Measurements from ENCODE around the gene RAX. TPM values are rescaled to one million over a fixed set of nuclear protein-coding genes. Genes with fewer than 3 reads are reported as not detected.
"Not testable (repeated sequence)": the region's sequence is repeated elsewhere in the genome, so short reads cannot be mapped to it uniquely, and the experiment has no call there.

The RAX gene
- total RNA-seq, 1 donor from 2014 or later = not detected

DNA sequence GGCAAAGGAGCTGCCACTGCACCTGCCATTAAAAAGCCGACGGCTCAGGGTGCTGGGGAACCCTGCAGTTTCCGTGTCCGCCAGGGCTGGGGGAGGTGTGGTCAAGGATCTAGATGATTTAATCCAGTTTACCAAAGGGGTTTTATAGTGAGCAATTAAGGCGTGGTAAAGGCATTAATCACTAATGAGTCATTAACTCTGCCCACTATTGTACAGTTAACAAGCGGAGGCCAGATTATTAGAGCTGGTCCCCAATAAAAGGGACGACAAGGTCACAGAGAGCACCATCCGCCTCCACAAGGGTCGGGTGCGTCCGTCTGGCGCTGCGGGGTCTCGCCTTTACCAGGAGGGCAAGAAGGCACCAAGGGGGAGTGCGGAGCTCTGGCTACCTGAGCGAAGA, 9.6 kb downstream of the RAX start:
- Mint-ChIP-seq H3K27me3 (ENCODE audit: low read depth) (peaks cover 91% of the 10 kb centered on the region), H3K36me3 (ENCODE audit: low read depth) (peaks cover 5% of the 10 kb centered on the region), H3K4me1 (ENCODE audit: low read depth) (peaks cover 15% of the 10 kb centered on the region), H3K27ac (ENCODE audit: unreplicated experiment) (no peak overlapping the region), H3K4me3 (ENCODE audit: unreplicated experiment) (no peak overlapping the region), H3K9me3 (ENCODE audit: low read depth) (peaks cover 7% of the 10 kb centered on the region)
- no peak for DNase-seq (ENCODE audit: low spot score)
- TF ChIP-seq, protein P1, sequence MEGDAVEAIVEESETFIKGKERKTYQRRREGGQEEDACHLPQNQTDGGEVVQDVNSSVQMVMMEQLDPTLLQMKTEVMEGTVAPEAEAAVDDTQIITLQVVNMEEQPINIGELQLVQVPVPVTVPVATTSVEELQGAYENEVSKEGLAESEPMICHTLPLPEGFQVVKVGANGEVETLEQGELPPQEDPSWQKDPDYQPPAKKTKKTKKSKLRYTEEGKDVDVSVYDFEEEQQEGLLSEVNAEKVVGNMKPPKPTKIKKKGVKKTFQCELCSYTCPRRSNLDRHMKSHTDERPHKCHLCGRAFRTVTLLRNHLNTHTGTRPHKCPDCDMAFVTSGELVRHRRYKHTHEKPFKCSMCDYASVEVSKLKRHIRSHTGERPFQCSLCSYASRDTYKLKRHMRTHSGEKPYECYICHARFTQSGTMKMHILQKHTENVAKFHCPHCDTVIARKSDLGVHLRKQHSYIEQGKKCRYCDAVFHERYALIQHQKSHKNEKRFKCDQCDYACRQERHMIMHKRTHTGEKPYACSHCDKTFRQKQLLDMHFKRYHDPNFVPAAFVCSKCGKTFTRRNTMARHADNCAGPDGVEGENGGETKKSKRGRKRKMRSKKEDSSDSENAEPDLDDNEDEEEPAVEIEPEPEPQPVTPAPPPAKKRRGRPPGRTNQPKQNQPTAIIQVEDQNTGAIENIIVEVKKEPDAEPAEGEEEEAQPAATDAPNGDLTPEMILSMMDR (IDR thresholded peaks at IDR 0.05) = no peak

- H3K36me3 Mint-ChIP-seq (ENCODE audit: low read depth); H3K4me3 Mint-ChIP-seq (ENCODE audit: unreplicated experiment); H3K9me3 Mint-ChIP-seq (ENCODE audit: low read depth); DNase-seq (ENCODE audit: low spot score); H3K27ac Mint-ChIP-seq (ENCODE audit: unreplicated experiment); H3K4me1 Mint-ChIP-seq (ENCODE audit: low read depth): not testable (repeated sequence)
- H3K27me3 Mint-ChIP-seq (ENCODE audit: low read depth) = peaks cover 85% of the 10 kb centered on the region
Observed at GRCh38 chr18:59262243-59262642, 11.0 kb downstream of the RAX start.

DNA sequence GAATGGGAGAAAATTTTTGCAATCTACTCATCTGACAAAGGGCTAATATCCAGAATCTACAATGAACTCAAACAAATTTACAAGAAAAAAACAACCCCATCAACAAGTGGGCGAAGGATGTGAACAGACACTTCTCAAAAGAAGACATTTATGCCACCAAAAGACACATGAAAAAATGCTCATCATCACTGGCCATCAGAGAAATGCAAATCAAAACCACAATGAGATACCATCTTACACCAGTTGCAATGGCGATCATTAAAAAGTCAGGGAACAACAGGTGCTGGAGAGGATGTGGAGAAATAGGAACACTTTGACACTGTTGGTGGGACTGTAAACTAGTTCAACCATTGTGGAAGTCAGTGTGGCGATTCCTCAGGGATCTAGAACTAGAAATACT, 11.4 kb downstream of the RAX start:
- H3K4me3 Mint-ChIP-seq (ENCODE audit: unreplicated experiment); DNase-seq (ENCODE audit: low spot score); H3K36me3 Mint-ChIP-seq (ENCODE audit: low read depth); H3K4me1 Mint-ChIP-seq (ENCODE audit: low read depth); H3K9me3 Mint-ChIP-seq (ENCODE audit: low read depth); H3K27ac Mint-ChIP-seq (ENCODE audit: unreplicated experiment): not testable (repeated sequence)
- H3K27me3 Mint-ChIP-seq (ENCODE audit: low read depth) = peaks cover 83% of the 10 kb centered on the region

DNA sequence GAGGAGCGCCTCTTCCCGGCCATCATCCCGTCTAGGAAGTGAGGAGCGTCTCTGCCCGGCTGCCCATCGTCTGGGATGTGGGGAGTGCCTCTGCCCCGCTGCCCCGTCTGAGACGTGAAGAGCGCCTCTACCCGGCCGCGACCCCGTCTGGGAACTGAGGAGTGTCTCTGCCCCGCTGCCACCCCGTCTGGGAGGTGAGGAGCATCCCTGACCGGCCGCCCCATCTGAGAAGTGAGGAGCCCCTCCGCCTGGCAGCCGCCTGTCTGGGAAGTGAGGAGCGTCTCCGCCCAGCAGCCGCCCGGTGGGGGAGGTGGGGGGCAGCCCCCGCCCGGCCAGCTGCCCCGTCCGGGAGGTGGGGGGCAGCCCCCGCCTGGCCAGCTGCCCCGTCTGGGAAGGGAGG, 17.8 kb downstream of the RAX start:
- not testable (repeated sequence) for H3K4me3 Mint-ChIP-seq (ENCODE audit: unreplicated experiment); H3K27ac Mint-ChIP-seq (ENCODE audit: unreplicated experiment); H3K36me3 Mint-ChIP-seq (ENCODE audit: low read depth); DNase-seq (ENCODE audit: low spot score); H3K4me1 Mint-ChIP-seq (ENCODE audit: low read depth)
- H3K27me3 Mint-ChIP-seq (ENCODE audit: low read depth) = peaks cover 57% of the 10 kb centered on the region
- H3K9me3 Mint-ChIP-seq (ENCODE audit: low read depth) = peaks cover 10% of the 10 kb centered on the region

DNA sequence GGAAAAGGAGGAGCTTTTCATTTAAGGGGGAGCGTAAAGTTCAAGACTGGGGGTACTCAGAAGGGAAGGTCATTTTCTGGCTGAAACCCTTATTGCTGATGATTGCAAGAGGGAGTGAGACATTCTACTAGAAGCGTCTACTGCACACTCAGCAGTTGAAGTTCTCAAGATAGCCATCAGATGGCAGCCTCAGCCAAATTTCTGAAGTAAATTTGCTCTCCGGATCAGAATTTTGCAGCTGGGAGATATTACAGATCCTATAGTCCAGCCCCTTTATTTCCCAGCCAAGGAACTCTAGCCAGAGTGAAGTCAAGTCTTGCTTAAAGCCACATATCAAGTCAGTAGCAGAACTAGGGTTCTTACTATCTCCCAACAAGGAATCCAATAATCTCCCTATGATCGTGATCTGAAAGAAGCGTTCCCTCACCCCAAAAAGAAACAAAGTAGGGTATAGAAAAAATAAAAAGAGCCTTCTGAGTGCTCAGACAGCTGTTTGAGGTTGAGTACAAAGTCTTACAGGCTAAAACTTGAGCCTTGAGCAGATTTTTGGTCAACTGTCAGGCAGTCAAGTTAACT, 24.0 kb downstream of the RAX start:
- TF ChIP-seq, protein P1 (IDR thresholded peaks at IDR 0.05) = peak; percentile 87
- Mint-ChIP-seq H3K27ac (ENCODE audit: unreplicated experiment) (no peak overlapping the region), H3K9me3 (ENCODE audit: low read depth) (no peaks in the 10 kb centered on the region), H3K4me1 (ENCODE audit: low read depth) (peaks cover 5% of the 10 kb centered on the region), H3K36me3 (ENCODE audit: low read depth) (no peaks in the 10 kb centered on the region), H3K27me3 (ENCODE audit: low read depth) (peaks cover 77% of the 10 kb centered on the region), H3K4me3 (ENCODE audit: unreplicated experiment) (no peak overlapping the region)
- DNase-seq (ENCODE audit: low spot score) = no peak

- Mint-ChIP-seq H3K4me3 (ENCODE audit: unreplicated experiment) (no peak overlapping the region), H3K27ac (ENCODE audit: unreplicated experiment) (no peak overlapping the region), H3K9me3 (ENCODE audit: low read depth) (no peaks in the 10 kb centered on the region), H3K27me3 (ENCODE audit: low read depth) (peaks cover 67% of the 10 kb centered on the region), H3K4me1 (ENCODE audit: low read depth) (peaks cover 5% of the 10 kb centered on the region), H3K36me3 (ENCODE audit: low read depth) (no peaks in the 10 kb centered on the region)
- DNase-seq (ENCODE audit: low spot score) = no peak
- TF ChIP-seq, protein P1 (IDR thresholded peaks at IDR 0.05) = no peak
Observed at GRCh38 chr18:59246796-59247195, 26.5 kb downstream of the RAX start.

GRCh38 chr18:59242906-59243305, 30.3 kb downstream of the RAX start:
- peaks cover 64% of the 10 kb centered on the region for H3K27me3 Mint-ChIP-seq (ENCODE audit: low read depth)
- no peak overlapping the region for H3K4me3 Mint-ChIP-seq (ENCODE audit: unreplicated experiment)
- no peak overlapping the region for H3K27ac Mint-ChIP-seq (ENCODE audit: unreplicated experiment)
- no peak for DNase-seq (ENCODE audit: low spot score)
- no peaks in the 10 kb centered on the region for H3K4me1 Mint-ChIP-seq (ENCODE audit: low read depth)
- TF ChIP-seq, protein P1 (IDR thresholded peaks at IDR 0.05) = no peak
- H3K9me3 Mint-ChIP-seq (ENCODE audit: low read depth) = no peaks in the 10 kb centered on the region
- H3K36me3 Mint-ChIP-seq (ENCODE audit: low read depth) = no peaks in the 10 kb centered on the region

All from chondrocyte (in vitro differentiated cells).